NCI-H187 (cell line): ENCODE data around the gene ANKRD60.

Experiments
- DNase-seq, 2 experiments: peaks; one replicate each; lab custom pipeline; 2025; lab: John Stamatoyannopoulos, UW

The ANKRD60 gene

GRCh38 chr20:58228484-58229197 is at the start of gene ANKRD60:
Gene ANKRD60, minus strand, starts transcription at chr20:58228653. Its CDS starts 0 bp downstream, at chr20:58228653.
- no peak for DNase-seq

- peak; percentile 58 to 68 for DNase-seq
These were observed 49.4 kb upstream of the ANKRD60 start for GRCh38 chr20:58277578-58278472.

GRCh38 chr20:58277107-58277506 is 48.7 kb upstream of the ANKRD60 start:
- no peak for DNase-seq

GRCh38 chr20:58274384-58274783 is 45.9 kb upstream of the ANKRD60 start:
- no peak for DNase-seq

- no peak for DNase-seq
These were observed 43.3 kb upstream of the ANKRD60 start for GRCh38 chr20:58271606-58272351.

- no peak for DNase-seq
These were observed 40.6 kb upstream of the ANKRD60 start for GRCh38 chr20:58268936-58269619.

GRCh38 chr20:58268421-58268821 is 40.0 kb upstream of the ANKRD60 start:
- no peak for DNase-seq

GRCh38 chr20:58267389-58268215 is 39.1 kb upstream of the ANKRD60 start:
- DNase-seq = no peak

- DNase-seq = no peak
These were observed 35.8 kb upstream of the ANKRD60 start for GRCh38 chr20:58264271-58264670.

GRCh38 chr20:58261660-58262059 is 33.2 kb upstream of the ANKRD60 start:
- no peak for DNase-seq

- no peak for DNase-seq
These were observed 31.6 kb upstream of the ANKRD60 start for GRCh38 chr20:58260006-58260405.

- no peak for DNase-seq
These were observed 28.4 kb upstream of the ANKRD60 start for GRCh38 chr20:58256842-58257241.

- DNase-seq = no peak
These were observed 27.9 kb upstream of the ANKRD60 start for GRCh38 chr20:58256307-58256706.

- DNase-seq = no peak
These were observed 26.4 kb upstream of the ANKRD60 start for GRCh38 chr20:58254890-58255289.

GRCh38 chr20:58251979-58252591 is 23.6 kb upstream of the ANKRD60 start:
- no peak for DNase-seq

GRCh38 chr20:58251348-58251978 is 23.0 kb upstream of the ANKRD60 start:
- no peak for DNase-seq

GRCh38 chr20:58246346-58246745 is 17.9 kb upstream of the ANKRD60 start:
- no peak for DNase-seq

GRCh38 chr20:58245931-58246330 is 17.5 kb upstream of the ANKRD60 start:
- no peak for DNase-seq

- no peak for DNase-seq
These were observed 16.9 kb upstream of the ANKRD60 start for GRCh38 chr20:58245181-58245891.
